Activated naive CD4-positive, alpha-beta T cell treated with anti-CD3 and anti-CD28 coated beads, Interleukin-2, amount 50 U/mL, for 16 hours (primary cell): ENCODE data around the gene GAMT.

Source experiments
- DNase-seq: peaks from one replicate; pipeline ENCODE4 v3.0.0-alpha.2; 2020

Gene GAMT

GRCh38 chr19:1417681-1418495 lies 16.5 kb upstream of the GAMT start:
- no peak for DNase-seq

- DNase-seq = no peak
Measured at GRCh38 chr19:1417145-1417544, 15.8 kb upstream of the GAMT start.

GRCh38 chr19:1416014-1416841 lies 14.9 kb upstream of the GAMT start:
- no peak for DNase-seq

- DNase-seq = no peak
Measured at GRCh38 chr19:1412995-1413800, 11.9 kb upstream of the GAMT start.

GRCh38 chr19:1412323-1412923 lies 11.1 kb upstream of the GAMT start:
- no peak for DNase-seq

- DNase-seq = no peak
Measured at GRCh38 chr19:1411255-1412191, 10.2 kb upstream of the GAMT start.

- no peak for DNase-seq
Measured at GRCh38 chr19:1410789-1411188, 9.4 kb upstream of the GAMT start.

- DNase-seq = no peak
Measured at GRCh38 chr19:1410136-1410786, 8.9 kb upstream of the GAMT start.

- no peak for DNase-seq
Measured at GRCh38 chr19:1409204-1410005, 8.1 kb upstream of the GAMT start.

GRCh38 chr19:1408300-1409203 lies 7.2 kb upstream of the GAMT start:
- peak; percentile 62 for DNase-seq

- peak; percentile 41 for DNase-seq
Measured at GRCh38 chr19:1407528-1408299, 6.4 kb upstream of the GAMT start, which contains the start of gene DAZAP1. Gene DAZAP1 (plus strand): TSS chr19:1407586. CDS start chr19:1407774, 188 bp downstream.

- DNase-seq = peak; percentile 100
Measured at GRCh38 chr19:1406774-1407527, 5.6 kb upstream of the GAMT start.

GRCh38 chr19:1402411-1403070 lies 1.2 kb upstream of the GAMT start:
- no peak for DNase-seq

- DNase-seq = no peak
Measured at GRCh38 chr19:1401889-1402217, 511 bp upstream of the GAMT start.

- no peak for DNase-seq
Measured at GRCh38 chr19:1400281-1401137, 833 bp downstream of the GAMT start.

- no peak for DNase-seq
Measured at GRCh38 chr19:1399745-1400144, 1.6 kb downstream of the GAMT start.
